Loucy (cell line): Measurements from ENCODE around the gene ATP11A.

ENCODE experiments used
- EZH2phosphoT487 ChIP-seq: fragments of 200-600 bp; IDR thresholded peaks from 2 replicates; pipeline ENCODE4 v1.6.1; 2018; ENCODE audit warnings: antibody characterized with exemption, mild to moderate bottlenecking, moderate library complexity, borderline replicate concordance
- TF ChIP-seq, protein P1 (sequence below): fragments of 200-600 bp; sonication (generic); conservative IDR thresholded peaks from 2 replicates; pipeline ENCODE4 v1.5.1; 2014; ENCODE audit warnings: mild to moderate bottlenecking, antibody characterized with exemption, low read length

GRCh38 chr13:112803422-112803821 is 113.6 kb downstream of the ATP11A start:
- TF ChIP-seq, protein P1, sequence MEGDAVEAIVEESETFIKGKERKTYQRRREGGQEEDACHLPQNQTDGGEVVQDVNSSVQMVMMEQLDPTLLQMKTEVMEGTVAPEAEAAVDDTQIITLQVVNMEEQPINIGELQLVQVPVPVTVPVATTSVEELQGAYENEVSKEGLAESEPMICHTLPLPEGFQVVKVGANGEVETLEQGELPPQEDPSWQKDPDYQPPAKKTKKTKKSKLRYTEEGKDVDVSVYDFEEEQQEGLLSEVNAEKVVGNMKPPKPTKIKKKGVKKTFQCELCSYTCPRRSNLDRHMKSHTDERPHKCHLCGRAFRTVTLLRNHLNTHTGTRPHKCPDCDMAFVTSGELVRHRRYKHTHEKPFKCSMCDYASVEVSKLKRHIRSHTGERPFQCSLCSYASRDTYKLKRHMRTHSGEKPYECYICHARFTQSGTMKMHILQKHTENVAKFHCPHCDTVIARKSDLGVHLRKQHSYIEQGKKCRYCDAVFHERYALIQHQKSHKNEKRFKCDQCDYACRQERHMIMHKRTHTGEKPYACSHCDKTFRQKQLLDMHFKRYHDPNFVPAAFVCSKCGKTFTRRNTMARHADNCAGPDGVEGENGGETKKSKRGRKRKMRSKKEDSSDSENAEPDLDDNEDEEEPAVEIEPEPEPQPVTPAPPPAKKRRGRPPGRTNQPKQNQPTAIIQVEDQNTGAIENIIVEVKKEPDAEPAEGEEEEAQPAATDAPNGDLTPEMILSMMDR, result no peak
- no peak for TF ChIP-seq EZH2phosphoT487
